ENCODE data around the gene SUOX.

GRCh38 chr12:55979069-55979468 lies 18.0 kb upstream of the SUOX start:
- TF ChIP-seq CTCF (IDR thresholded peaks at IDR 0.05) = no peak
- no peak for TF ChIP-seq SIN3A (IDR thresholded peaks at IDR 0.05; ENCODE audit: borderline replicate concordance, insufficient read depth, low read depth, low read length)
- TF ChIP-seq POLR2AphosphoS5 (IDR thresholded peaks at IDR 0.05; ENCODE audit: low read depth, low read length) = no peak
- no peak for TF ChIP-seq REST (IDR thresholded peaks at IDR 0.05; ENCODE audit: insufficient read depth in 1 of 2, low read depth in 2 of 2, low read length in 1 of 2)
- no peak for TF ChIP-seq TCF7L2 (IDR thresholded peaks at IDR 0.05; ENCODE audit: low read depth, low read length)

Measured in Panc1 (cell line).